GM21515 (cell line): ENCODE results near the gene RNF126.
A peak's percentile ranks its signal among the peaks of the same experiment; 100 is the strongest.

ENCODE experiments used
- ATAC-seq: cut with Tn5 transposase; IDR thresholded peaks from one replicate; pipeline ENCODE4 v1.9.1; 2021; ENCODE audit not compliant: unreplicated experiment

The RNF126 gene

DNA sequence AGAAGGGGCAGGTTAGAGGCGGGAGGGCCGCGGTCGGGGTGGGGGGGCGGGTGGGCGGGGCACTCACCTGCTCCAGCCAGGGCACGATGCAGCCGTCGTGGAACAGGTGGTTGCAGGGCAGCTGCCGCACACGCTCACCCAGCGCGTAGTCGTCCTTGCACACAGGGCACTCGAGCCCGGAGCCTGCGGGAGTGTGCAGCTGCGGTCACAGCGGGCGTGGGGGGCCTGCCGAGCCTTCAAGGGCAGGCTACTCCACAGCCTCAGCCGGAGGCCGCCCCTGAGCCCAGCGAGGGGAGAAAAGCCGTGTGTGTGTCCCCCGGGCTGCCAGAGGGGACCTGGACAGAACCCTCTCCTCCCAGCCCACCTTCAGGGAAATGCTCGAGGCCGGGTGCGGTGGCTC, 14.7 kb downstream of the RNF126 start:
- no peak for ATAC-seq

DNA sequence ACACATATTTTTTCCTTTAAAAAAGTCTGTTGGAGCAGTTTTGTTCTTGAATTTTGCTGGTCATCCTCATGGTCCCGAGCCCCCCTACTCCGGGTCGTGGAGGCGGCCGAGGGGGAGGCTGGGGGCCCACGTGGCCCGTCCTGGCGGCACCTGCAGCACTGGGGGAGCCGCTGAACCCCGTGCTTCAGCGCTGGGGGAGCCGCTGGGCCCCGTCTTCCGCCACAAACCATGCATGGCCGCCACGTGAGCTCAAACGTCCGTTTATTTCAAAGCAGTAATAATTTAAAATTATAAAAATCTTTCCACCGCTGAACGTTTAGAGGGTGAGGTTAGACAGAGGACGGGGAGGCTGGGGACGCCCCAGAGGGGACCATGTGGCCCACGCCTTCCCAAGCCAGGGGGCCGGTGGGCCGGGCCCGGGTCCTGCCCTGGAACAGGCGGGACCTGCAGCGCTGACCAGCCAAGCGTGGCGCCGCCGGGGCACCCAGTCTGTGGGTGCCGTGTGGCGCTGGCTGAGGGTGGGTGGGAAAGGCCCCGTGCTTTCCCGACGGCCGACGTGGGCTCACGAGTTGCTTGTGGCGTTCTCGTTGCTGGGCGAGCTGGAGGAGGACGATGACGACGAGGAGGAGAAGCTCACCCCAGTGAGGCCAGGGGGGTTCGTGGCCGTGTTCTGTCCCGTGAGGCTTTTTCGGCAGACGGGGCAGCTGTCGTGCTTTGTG, 15.3 kb downstream of the RNF126 start:
- ATAC-seq: no peak

DNA sequence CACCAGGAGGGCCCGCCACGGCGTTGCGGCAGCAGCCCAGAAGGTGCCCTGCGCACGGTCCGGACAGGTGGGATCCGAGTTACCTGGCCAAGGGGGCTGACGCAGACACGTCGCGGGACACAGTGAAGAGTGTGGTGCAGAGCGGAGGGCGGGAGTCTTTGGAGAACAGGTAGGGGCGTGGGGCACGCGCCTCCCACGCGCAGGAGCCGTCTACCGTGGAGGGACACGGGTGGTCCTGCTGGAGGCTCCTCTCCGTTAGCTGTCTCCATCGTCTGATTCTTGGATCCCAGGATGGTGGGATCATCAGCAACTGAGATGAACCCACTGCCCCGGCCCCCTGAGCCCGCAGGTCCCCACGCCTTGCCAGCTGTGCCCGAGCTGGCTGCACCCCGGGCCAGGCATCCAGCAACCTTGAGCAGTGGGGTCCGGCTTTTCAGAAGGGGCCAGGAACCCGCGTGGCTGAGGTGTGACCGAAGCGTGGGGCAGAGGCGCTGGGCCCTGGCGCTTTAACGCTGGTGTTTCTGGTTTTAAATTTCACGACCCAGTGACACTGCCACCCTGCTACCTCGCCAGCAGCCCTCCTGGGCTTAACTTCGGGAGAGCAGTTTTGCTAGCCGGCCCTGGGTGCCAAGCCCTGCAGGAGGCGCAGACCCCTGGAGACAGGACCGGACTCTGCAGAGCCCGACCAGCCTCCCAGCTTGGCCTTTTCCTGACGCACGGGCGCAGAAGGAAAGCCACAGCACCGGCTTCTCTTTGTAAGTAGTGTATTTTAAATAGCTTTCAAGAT, 16.0 kb downstream of the RNF126 start:
- no peak for ATAC-seq

DNA sequence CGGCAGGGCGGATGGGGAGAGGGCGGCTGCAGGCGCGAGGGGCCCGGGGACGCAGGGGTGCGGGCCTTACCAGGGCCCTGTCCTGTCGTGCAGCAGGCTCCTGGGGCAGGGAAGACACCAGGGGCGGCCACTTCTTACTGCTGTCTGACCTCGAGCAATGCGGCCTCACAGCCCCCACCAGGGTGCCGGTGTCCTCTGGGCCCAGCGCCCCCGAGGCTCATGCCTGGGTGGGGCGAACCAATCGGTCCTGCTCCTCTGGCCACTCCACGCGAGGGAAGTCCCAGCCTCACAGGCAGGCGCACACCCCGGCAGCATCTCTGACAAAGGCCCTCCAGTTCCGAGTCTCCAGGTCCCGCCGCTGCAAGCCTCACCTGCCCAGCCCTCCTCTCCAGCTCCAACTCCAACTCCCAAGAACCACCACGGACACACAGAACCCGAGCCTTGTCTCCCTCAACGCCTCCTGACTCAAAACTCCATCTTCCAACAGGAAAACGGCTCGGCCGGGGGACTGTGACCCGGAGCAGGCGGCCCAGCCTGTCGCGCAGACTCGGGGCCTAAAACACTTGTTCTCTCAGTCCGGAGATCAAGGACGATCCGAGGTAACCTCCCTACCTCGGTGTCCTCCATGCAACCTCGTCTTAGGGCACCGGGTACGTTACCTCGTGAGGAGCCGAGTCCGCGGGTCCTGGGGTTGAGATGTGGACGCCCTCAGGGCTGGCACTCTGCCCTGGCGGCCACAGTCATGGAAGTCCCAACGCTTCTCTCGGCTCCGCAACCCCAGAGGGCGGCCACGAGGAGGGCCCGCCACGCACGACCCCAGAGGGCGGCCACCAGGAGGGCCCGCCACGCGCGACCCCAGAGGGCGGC, 16.9 kb downstream of the RNF126 start:
- no peak for ATAC-seq

DNA sequence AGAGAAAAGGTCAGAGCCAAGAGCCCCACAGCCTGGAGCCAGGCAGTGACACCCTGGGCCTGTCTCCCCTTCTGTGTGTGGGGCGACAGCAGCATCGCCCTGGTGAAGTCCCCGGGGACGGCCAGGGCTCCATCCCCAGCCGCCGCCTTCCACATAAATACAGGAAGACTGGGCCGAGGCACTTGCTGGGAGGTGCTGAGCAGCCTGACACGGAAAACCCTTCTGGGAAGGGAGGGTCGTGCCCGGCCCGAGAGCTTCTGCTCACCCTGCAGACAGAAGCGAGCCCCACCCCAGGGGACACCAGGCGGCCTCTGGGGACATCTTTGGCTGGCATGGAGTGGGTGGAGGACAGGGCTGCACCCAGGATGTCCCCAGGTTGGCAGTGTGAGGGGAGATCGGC, 18.2 kb downstream of the RNF126 start:
- ATAC-seq: no peak

DNA sequence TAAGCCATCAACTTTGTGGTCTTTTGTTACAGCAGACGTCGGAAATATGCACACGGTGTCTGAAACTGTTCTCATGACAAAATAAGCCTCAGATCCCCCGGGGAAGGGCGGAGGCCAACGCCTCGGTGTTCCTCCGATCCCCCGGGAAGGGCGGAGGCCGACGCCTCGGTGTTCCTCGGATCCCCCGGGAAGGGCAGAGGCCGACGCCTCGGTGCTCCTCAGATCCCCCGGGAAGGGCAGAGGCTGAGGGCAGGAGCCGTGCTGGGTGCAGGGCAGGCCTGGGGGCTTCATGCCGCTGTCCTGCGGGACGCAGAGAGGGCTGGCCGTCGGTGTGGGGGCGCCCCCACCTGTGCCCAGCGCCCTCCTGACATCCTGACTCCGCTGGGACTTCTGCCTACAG, 18.7 kb downstream of the RNF126 start:
- no peak for ATAC-seq

DNA sequence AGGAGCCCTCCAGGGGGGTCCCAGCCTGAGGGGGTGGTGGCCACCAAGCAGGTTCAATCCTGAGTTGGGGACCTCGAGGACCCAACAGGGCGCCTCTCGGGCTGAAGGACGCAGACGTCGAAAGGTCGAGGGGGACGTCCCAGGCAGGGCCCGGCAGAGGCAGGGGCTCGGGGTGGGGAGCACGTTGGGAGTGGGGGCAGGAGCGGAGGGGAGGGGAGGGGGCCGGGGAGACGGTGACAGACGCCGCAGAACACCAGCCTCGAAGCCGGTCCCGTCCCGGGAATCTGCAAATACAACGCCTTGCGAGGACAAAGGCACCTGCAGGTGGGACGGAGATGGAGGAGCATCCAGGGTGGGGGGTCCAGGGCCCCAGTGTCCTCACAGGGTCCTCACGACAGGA, 19.3 kb downstream of the RNF126 start:
- no peak for ATAC-seq

DNA sequence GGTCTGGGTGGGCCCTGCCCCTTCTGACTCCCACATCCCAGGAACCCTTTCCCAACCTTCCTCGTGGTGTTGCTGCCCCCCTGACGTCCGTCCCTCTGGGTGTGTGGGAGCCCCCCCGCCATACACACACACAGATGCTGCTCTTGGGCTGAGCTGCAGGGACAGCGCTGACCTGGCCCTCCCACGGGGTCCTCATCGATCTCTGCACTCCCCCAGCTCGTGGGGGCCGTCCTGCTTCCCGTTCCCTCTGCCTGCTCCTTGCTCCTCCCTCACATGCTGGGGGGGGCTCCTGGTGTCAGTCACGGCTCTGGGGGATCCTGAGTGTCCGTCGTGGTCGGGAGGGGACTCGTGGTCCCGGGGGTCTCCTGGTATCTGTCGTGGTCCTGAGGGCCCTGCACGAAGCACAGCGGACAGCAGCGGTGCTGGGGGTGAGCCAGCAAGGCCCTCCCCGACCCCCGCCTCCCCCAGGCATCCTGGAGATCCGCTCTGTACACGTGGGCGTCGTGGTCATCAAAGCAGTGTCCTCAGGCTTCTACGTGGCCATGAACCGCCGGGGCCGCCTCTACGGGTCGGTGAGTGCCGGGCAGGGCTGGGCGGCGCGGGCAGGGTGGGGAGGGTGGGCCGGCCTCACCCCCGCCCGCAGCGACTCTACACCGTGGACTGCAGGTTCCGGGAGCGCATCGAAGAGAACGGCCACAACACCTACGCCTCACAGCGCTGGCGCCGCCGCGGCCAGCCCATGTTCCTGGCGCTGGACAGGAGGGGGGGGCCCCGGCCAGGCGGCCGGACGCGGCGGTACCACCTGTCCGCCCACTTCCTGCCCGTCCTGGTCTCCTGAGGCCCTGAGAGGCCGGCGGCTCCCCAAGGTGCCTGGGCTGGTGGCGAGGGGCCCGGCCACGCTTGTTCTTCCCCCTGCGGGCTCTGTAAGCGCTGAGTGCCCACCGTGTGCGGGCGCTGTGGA, 20.0 kb downstream of the RNF126 start:
- ATAC-seq: no peak

DNA sequence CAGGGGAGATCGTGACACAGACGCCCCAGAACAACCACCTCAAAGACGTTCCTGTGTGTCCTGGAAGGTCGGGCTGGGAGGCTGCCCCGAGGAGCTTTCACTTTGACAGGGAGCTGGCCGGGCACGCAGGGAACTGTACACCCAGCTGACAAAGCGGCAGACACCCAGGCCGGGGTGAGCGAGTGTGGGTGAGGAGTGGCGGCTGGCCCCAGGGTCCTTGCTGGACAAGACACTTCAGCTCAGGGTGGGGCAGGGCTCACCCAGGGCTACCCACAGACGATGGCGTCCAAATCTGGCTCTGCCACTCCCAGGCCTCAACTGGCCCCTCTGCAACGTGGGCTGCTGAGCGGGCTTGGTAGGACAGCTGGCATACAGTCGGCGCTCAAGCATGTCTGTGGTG, 21.3 kb downstream of the RNF126 start:
- no peak for ATAC-seq

DNA sequence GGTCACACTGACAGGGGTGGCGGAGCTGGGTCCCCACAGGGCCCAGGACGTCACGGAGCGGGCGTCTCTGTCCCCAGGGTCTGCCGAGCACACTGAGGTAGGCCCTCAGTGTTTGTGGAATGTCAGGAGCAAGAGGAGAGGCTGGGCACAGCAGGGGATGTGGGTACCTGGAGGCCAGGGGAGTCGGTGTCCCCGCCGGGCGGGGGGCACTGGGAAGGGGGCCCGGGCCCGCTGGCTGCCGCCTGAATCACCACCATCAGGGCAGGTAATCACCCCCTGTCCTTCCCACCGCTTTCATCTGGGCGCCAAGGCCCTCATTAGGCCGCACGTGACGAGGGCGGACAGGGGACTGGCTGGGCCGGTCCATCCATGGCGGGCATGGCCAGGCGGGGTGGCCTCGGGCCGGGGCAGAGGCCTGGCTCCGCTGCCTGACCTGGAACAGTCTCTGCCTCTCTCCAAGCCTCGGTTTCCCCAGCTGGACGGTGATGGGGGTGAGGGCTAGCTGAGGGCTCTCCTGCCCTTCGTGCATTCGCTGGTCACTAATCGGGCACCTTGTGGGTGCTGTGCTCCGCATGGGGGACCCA, 22.3 kb downstream of the RNF126 start:
- no peak for ATAC-seq

DNA sequence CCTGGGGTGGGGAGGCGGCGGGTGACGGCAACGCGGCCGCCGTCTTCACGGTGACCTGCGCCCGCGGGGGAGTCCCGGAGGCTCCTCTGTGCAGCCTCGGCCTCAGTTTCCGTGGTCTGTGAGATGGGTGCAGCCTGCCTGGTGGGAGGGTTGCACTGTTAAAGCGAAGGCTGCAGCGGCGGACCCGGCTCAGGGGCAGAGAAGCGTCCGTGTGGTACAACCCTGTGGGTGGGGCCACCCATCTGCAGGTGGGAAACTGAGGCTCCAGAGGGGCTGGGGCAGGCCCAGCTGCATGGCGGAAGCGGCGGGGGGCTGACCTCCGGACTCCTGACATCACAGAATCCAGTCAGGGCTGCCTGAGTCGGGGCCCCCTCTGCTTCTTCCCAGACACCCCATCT, 22.9 kb downstream of the RNF126 start:
- no peak for ATAC-seq

DNA sequence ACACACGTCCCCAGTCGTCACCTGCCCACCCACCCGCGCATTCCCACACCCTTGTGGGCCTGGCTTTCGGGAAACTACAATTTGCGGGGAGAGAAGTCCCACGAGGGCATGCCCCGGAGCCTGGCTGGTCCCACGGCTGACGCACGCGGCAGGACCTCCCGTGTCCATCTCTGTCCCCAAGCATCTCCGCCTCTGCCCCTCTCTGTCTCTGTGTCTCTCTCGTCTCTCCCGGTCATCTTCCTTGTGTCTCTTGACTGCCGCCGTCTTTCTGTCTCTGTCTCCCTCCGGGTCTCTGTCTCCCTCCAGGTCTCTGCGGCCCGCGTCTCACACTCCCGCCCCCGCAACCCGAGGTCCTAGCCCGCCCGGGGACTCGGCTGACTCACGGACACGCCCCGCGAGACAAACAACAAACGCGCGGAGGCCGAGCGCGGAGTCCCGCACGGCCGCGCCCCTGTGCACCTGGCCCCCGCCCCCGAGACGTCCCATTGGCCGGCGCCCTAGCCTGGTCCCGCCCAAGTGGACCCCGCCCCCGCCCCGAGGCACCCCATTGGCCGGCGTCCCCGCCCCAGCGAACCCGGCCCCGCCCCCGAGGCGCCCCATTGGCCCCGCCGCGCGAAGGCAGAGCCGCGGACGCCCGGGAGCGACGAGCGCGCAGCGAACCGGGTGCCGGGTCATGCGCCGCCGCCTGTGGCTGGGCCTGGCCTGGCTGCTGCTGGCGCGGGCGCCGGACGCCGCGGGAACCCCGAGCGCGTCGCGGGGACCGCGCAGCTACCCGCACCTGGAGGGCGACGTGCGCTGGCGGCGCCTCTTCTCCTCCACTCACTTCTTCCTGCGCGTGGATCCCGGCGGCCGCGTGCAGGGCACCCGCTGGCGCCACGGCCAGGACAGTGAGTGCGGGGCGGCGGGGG, 23.5 kb downstream of the RNF126 start, which contains the start of gene FGF22:
TSS of gene FGF22 (plus strand) at position 627 of the 908 bp plus-strand sequence. CDS start at position 674, 47 bp downstream.
- ATAC-seq: peak; percentile 46

DNA sequence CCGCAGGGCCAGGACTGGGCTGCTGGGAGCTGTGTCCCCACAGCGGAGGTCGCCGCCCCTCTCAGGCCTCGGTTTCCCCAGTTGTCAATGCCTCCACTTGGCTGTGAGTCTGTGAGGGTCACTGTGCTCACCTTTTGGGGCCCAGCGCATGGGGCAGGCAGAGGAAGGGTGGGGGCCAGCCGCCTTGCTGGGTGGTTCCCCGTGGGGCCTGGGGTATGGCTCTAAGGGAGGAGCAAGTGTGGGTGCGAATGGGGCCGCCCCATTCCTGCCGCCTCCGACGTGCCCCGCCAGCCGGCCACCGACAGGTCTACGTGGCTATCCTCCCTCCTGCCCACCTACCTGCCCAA, 24.1 kb downstream of the RNF126 start:
- ATAC-seq: no peak

DNA sequence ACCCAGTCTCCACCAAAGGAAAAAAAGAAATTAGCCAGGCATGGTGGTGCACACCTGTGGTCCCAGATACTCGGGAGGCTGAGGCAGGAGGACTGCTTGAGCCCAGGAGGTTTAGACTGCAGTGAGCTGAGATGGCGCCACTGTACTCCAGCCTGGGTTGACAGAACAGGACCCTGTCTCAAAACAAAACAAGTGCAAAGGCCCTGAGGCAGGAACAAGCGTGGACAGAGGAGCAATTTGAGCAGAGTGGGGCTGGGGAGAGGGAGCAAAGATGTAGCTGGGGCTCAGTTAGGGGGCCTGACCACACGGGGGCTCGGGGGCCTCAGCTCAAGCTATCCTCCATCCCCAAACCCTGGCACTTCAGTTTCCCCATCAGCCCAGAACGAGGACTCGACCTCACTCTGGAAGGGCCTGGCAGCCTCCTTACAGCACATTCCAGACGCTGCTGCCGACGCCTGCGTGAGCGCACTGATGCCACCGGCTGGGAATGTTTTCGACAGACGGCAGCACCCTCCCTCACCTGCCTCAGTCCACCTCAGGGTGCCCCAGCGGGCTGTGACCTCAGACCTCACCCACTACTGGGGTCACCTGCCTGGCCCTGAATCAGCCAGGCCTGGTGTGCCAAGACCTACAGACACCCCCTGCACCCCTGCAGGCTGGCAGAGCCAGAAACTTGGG, 27.9 kb downstream of the RNF126 start:
- ATAC-seq: no peak

DNA sequence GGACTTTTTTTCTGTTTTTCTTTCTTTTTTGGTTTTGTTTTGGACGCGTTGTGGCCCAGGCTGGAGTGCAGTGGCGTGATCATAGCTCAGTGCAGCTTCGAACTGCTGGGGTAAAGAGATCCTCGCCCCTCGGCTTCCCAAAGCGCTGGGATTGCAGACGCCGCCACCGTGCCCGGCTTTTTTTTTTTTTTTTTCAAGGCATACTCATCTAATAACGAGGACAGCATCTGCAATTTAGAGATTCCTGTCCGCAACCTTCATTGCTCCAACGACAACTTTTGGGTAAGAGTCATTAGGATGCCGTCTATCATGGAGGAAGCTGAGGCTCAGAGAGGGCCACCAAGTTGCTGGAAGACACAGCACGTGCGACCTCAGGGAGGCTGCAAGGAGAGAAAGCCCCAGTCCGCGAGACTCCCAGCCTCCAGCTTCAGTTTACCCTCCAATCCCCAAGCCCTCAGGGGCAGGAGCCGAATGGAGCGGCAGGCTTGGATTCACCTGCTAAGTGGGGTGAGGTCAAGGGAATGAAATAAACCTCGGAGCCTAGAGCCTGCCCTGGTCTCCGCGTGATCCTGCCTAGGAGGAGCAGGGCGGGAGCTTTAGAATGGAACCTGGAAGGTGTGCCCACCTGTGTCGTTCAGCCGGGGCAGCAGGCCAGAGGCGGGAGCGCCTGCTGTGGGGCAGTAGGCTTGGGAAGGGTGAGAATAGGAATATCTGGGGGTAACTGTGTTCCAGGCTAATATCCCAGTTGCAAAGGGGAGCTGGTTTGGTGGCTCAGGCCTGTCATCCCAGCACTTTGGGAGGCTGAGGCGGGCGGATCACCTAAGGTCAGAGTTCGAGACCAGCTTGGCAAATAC, 29.0 kb downstream of the RNF126 start:
- no peak for ATAC-seq

DNA sequence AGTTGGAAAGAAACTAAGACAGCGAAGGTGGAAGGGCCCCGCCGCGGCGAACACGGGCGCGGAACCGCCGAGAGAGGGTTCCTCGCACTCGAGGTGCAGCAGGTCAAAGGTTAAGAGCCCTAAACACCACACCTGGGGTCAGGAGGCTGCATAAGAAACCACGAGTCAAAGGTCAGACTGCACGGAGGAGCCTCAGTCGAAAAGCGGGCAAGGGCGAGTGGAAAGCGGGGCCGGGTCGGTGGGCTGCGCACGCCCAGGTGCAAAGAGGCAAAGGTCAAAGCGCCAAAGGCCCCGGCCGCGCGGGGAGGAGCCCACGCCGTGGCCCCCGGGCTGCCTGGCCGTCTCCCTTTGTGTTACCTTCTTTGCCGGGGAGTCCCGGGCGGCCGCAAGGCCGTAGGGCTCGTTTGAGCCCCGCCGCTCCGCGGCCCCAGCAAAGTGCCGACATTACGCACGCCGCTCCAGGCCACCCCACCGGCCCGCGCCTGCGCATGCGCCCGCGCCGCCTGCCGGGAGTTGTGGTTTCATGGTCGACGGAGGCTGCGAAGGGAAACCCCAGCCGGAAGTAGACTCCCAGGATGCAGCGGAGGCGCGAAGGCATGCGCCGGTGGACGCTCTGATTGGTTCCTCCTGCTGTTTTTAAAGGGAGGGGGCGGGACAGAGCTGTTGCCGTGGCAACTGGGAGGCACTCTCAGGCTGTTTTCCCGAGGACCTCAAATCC, 29.8 kb downstream of the RNF126 start, which contains the start of gene POLRMT:
TSS of gene POLRMT (minus strand) at position 470 of the 718 bp plus-strand sequence. CDS start at position 445, 25 bp downstream.
- ATAC-seq: peak; percentile 70

DNA sequence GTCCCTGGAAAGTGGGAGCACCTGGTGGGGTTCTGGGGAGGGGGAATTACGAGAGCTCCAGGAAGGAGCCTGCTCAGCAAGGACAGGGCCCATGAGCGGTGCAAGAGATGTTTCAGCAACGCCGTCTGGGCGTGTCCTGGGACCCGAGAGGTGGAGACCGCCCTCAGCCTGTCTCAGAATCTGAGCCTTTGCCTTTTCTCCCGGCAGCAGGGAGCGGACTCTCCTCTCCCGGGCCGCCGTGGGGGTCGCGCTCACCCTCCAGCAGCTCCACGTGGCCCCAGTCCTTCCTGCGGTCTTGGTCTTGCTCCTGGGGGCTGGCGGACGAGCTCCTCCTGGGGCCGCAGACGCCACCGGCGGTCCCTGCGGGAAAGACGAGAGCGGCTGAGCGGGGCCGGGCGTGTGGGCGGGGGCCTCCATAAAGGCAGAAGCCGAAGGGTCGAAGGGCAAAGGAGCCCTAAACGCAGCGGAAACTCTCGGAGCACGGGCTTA, 30.4 kb downstream of the RNF126 start:
- ATAC-seq: peak; percentile 17
